A673 (cell line): ENCODE data around the gene CNTN5. TPM values are rescaled to one million over a fixed set of nuclear protein-coding genes. Genes with fewer than 3 reads are reported as not detected.

Experiments
- BruUV-seq: library from RNA; stranded (reverse); fragments of 400-500 nt; replicated peaks from 2 replicates; lab custom pipeline; 2021; lab: Mats Ljungman, UMichigan
- CTCF ChIA-PET: fragments of 300-600 bp; sonication (Branson Sonifier 250); formaldehyde crosslinking; loops from one replicate; lab custom pipeline; 2022; ENCODE audit warnings: antibody characterized with exemption; lab: Charles Lee
- POLR2A ChIA-PET: fragments of 300-600 bp; sonication (Branson Sonifier 250); formaldehyde crosslinking; loops from one replicate; lab custom pipeline; 2022; ENCODE audit warnings: antibody characterized with exemption; ENCODE audit not compliant: low non-redundant PET; lab: Charles Lee
- DNase-seq: peaks from one replicate; pipeline ENCODE4 v3.0.0-alpha.2; 2015; ENCODE audit warnings: low spot score
- H3K27ac ChIP-seq: fragments of 200-600 bp; sonication (generic); 2 replicates; pipeline ENCODE4 v1.5.1; 2016; ENCODE audit warnings: mixed run types, low read depth, mild to moderate bottlenecking, mixed read lengths, antibody characterized with exemption, low read length; ENCODE audit not compliant: poor library complexity, severe bottlenecking
- H3K27me3 ChIP-seq: fragments of 200-600 bp; sonication (generic); replicated peaks from 2 replicates; pipeline ENCODE4 v1.6.1; 2017; ENCODE audit warnings: mixed run types, low read depth, mild to moderate bottlenecking, mixed read lengths, antibody characterized with exemption, low read length; ENCODE audit not compliant: insufficient read depth, poor library complexity
- H3K36me3 ChIP-seq: fragments of 200-600 bp; sonication (generic); 2 replicates; pipeline ENCODE4 v1.6.1; 2016; ENCODE audit warnings: mixed run types, mild to moderate bottlenecking, mixed read lengths, antibody characterized with exemption, low read length; ENCODE audit not compliant: insufficient read depth, poor library complexity, severe bottlenecking
- H3K4me1 ChIP-seq: fragments of 200-600 bp; sonication (generic); 2 replicates; pipeline ENCODE4 v1.6.1; 2017; ENCODE audit warnings: mixed run types, mild to moderate bottlenecking, mixed read lengths, antibody characterized with exemption, low read length; ENCODE audit not compliant: insufficient read depth, poor library complexity, severe bottlenecking
- H3K4me3 ChIP-seq: fragments of 200-600 bp; sonication (generic); 2 replicates; pipeline ENCODE4 v1.5.1; 2016; ENCODE audit warnings: low read depth, mixed run types, mild to moderate bottlenecking, mixed read lengths, low read length; ENCODE audit not compliant: poor library complexity, severe bottlenecking
- H3K9me3 ChIP-seq: fragments of 200-600 bp; sonication (generic); 2 replicates; pipeline ENCODE4 v1.6.1; 2016; ENCODE audit warnings: mixed run types, low read depth, mild to moderate bottlenecking, mixed read lengths, antibody characterized with exemption, low read length; ENCODE audit not compliant: poor library complexity, severe bottlenecking
- EZH2 ChIP-seq: fragments of 200-600 bp; sonication (generic); IDR thresholded peaks from 2 replicates; pipeline ENCODE4 v1.6.1; 2017; ENCODE audit warnings: borderline replicate concordance, low read depth, mild to moderate bottlenecking, mixed read lengths, antibody characterized with exemption, low read length; ENCODE audit not compliant: poor library complexity, severe bottlenecking
- intact Hi-C: fragments of 100-400 bp; cut with micrococcal nuclease; formaldehyde crosslinking; loops from one replicate; pipeline ENCODE4 v1.10.0; 2022; ENCODE audit not compliant: unreplicated experiment
- total RNA-seq: library from RNA; stranded (reverse); gene quantifications from 2 replicates; pipeline ENCODE4 v1.2.3, GENCODE V29; 2021
- TF ChIP-seq, protein P1 (sequence below): fragments of 300-800, 200-600 bp; sonication (generic); conservative IDR thresholded peaks from 2 replicates; pipeline ENCODE4 v1.5.1; 2017; ENCODE audit warnings: low read depth, mild to moderate bottlenecking, antibody characterized with exemption, low read length, moderate library complexity, mixed read lengths

The CNTN5 gene
- total RNA-seq, 1 experiment from 2014 or later, result 0.80 TPM

DNA sequence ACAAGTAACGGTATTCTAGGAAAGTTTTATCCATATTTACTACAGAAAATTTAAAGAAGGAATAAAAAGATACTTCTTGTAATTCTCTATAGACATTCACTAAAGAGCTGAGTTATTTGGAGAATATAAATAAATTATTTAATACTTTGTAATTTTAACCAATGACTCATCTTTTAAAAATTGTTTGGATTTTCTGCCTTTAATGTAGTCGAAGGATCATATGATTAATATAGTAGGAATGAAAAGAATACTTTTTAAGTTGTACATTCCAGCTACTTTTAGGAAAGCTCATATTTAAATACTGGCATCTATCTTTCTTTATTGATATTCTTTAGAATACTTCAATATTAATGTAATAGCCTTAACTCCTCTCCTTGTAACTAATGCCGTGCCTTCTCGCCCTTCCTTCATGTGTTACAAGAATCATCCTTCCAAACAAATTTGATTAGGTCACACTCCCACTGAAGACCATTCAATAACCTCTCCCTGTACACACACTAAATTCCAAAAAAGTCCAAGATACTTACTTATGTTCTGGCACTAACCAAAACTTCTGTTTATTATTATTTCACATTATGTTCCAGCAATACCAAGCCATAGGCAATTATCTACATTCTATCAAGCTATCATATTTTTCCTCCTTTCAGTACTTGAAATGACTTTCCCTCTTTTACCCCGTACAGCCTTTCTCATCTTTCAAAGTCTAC lies 501.9 kb downstream of the CNTN5 start:
- intact Hi-C loops, result no loop called here
- POLR2A ChIA-PET, result no interaction called here
- CTCF ChIA-PET, result no interaction called here
- Histone ChIP-seq H3K27ac (no peak overlapping the region), H3K4me1 (no peaks in the 10 kb centered on the region), H3K9me3 (no peaks in the 10 kb centered on the region), H3K36me3 (no peaks in the 10 kb centered on the region), H3K27me3 (no peaks in the 10 kb centered on the region), H3K4me3 (no peak overlapping the region)
- no peak for TF ChIP-seq EZH2
- TF ChIP-seq, protein P1, sequence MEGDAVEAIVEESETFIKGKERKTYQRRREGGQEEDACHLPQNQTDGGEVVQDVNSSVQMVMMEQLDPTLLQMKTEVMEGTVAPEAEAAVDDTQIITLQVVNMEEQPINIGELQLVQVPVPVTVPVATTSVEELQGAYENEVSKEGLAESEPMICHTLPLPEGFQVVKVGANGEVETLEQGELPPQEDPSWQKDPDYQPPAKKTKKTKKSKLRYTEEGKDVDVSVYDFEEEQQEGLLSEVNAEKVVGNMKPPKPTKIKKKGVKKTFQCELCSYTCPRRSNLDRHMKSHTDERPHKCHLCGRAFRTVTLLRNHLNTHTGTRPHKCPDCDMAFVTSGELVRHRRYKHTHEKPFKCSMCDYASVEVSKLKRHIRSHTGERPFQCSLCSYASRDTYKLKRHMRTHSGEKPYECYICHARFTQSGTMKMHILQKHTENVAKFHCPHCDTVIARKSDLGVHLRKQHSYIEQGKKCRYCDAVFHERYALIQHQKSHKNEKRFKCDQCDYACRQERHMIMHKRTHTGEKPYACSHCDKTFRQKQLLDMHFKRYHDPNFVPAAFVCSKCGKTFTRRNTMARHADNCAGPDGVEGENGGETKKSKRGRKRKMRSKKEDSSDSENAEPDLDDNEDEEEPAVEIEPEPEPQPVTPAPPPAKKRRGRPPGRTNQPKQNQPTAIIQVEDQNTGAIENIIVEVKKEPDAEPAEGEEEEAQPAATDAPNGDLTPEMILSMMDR, result no peak
- DNase-seq, result no peak
- BruUV-seq, result no TSS peak

GRCh38 chr11:99531468-99531867 lies 510.7 kb downstream of the CNTN5 start:
- TF ChIP-seq, protein P1, result no peak
- no peak for TF ChIP-seq EZH2
- DNase-seq, result no peak
- ChIA-PET POLR2A (no interaction called here), CTCF (no interaction called here)
- Histone ChIP-seq H3K9me3 (no peaks in the 10 kb centered on the region), H3K36me3 (no peaks in the 10 kb centered on the region), H3K4me3 (no peak overlapping the region), H3K4me1 (no peaks in the 10 kb centered on the region), H3K27me3 (no peaks in the 10 kb centered on the region), H3K27ac (no peak overlapping the region)
- intact Hi-C loops, result no loop called here
- no TSS peak for BruUV-seq

DNA sequence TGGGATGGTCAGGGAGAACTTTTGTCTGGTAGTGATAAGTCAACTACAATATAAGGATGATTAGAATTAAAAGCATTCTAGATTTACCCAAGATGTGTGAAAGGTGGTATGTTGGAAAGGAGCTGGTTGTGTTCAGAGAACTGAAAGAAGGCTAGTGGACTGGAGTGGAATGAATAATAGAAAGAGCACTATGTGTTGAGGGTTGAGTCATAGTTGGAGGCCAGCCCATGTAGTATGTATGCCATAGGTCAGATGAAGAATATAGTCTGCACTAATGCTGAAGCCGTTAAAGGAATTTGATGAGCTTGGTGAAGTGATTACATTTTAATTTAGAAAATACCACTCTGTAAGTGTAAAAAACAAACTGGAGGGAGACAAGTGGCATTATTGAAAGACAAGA lies 514.1 kb downstream of the CNTN5 start:
- BruUV-seq, result no TSS peak
- no peak for TF ChIP-seq EZH2
- TF ChIP-seq, protein P1, result no peak
- no peak for DNase-seq

More for the DNA sequence above, 514.1 kb downstream of the CNTN5 start:
- Histone ChIP-seq H3K4me3 (no peak overlapping the region), H3K9me3 (no peaks in the 10 kb centered on the region), H3K27ac (no peak overlapping the region), H3K36me3 (no peaks in the 10 kb centered on the region), H3K4me1 (no peaks in the 10 kb centered on the region), H3K27me3 (no peaks in the 10 kb centered on the region)
- intact Hi-C loops, result no loop called here
- POLR2A ChIA-PET, result no interaction called here
- CTCF ChIA-PET, result no interaction called here
